Ishikawa (cell line): Measurements from ENCODE around the gene RASL10B.

Experiments
- EGR1 ChIP-seq: IDR thresholded peaks from 2 replicates; pipeline ENCODE4 v1.6.1; 2012
- EP300 ChIP-seq: IDR thresholded peaks from 2 replicates; pipeline ENCODE4 v1.6.1; 2012; ENCODE audit warnings: borderline replicate concordance
- FOXM1 ChIP-seq: IDR thresholded peaks from 2 replicates; pipeline ENCODE4 v1.6.1; 2012; ENCODE audit warnings: low read depth, borderline replicate concordance
- REST ChIP-seq: IDR thresholded peaks from 2 replicates; pipeline ENCODE4 v1.6.1; 2012; ENCODE audit warnings: low read depth, mild to moderate bottlenecking
- YY1 ChIP-seq: IDR thresholded peaks from 2 replicates; pipeline ENCODE4 v1.6.1; 2012; ENCODE audit warnings: low read depth

- no peak for TF ChIP-seq YY1
- no peak for TF ChIP-seq FOXM1
- no peak for TF ChIP-seq EP300
- TF ChIP-seq EGR1, result no peak
- TF ChIP-seq REST, result no peak; the same call in 1 of the 2 replicates
Measured at GRCh38 chr17:35744830-35745229, 13.4 kb downstream of the RASL10B start.
